ENCODE data around the gene ZNF335.

The ZNF335 gene

DNA sequence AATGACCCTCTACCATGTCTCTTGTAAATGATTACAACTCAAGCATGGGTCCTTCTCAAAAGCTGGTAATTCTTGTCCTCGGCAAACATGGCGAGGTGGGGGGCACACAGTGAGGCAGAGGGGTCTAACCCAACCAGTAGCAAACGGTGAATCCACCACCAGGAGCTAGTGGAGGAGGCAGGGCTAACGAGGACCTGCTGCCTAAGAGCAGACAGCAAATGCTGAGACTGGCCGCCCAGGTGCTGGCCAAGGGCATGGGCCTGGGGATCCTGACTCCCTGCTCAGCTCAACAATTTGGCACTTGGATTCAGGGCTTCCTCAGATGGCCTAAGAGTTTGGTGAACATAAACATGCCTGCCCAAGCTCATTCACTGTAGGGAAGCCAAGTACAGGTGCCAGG is 19.1 kb downstream of the ZNF335 start:
- DNase-seq (ENCODE audit: low read depth in 2 of 2) = no peak

DNA sequence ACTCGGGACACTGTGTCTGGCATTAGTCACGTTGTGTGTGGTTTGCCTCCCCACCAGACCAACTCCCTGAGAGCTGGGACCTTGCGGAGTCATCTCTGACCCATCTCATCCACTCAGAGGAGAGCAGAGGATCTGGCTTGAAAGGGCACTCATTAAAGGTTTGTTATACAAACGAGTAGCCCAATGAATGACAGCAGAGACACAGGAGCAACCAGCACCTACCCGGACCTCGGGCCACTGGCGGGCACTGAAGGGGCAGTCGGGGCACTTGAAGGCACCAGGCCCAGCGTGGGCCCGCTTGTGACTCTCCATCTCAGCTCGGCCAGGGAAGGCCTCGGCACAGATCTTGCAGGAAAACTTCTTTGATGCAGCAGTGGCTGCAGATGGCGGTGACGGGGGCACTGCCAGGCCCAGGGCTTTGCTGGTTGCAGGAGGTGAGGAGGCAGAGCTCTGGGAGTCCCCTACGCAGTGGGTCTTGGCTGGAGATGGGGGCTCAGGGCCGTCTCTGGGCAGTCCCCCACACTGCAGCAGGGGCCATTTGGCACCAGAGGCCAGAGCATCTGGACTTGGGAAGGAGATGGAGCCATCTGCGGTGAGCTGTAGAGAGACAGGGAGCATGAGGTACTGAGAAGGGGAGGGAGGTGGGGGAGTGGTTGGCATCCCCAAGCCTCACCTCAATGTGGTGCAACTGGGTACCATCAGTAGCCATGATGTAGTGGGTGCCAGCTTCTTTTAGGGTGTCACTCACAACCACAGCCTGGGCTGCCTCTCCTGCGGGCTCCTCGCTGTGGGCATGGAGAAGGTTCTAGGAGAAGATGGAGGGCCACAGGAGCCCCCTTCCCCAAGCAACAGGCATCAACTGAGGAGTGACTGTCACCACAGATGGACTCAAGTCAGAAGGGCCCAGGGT is 19.8 kb downstream of the ZNF335 start:
- DNase-seq (ENCODE audit: low read depth in 2 of 2) = no peak

DNA sequence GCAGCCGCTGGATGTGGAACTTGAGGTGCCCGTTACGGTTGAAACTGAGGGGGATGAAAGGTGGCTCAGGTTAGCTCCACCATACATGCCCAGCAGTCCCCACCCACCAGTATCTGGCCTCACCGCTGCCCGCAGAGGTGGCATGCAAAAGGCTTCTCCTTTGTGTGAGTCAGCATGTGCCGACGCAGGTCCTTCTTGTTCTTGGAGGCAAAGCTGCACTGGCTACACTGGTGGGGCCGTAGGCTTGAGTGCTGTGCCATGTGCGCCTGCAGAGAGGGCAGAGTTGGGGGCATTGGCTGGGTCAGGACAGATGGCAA is 21.7 kb downstream of the ZNF335 start:
- DNase-seq (ENCODE audit: low read depth in 2 of 2) = no peak

DNA sequence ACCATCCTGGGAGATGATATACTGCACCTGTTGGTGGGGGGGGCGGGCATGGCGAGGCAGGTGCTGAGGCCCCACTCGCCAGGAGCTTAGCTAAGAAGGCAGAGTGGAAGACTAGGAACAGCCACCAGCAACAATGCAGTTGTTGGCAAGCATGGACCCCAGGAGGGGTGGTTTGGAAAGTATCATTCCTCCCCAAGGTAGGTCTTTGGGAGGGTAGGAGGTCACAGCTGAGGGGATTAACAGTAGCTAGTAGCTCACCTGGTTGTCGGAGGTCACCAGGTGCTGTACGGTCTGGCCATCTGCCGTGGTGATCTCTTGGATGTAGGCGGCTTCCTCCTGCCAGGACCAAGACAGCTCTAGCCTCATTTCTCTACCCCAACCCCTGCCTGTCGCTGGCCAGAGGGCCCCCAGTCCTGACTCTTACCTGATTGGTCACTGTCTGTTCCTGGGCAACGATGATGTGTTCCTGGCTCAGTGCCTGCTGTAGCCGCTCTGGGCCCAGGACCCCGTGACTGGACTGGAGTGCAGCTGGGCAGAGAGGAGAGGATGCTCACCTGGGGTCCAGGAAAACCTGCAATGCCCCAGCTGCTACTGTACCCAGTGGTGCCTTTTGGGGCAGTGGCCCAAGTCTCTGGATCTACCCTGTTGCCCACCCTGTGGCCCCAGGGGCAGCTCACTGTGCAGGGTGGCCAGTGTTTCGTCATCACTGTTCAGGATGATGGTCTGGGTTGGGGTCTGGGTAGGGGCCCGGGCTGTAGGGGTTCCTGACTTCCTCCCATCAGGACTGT is 22.3 kb downstream of the ZNF335 start:
- DNase-seq (ENCODE audit: low read depth in 2 of 2) = no peak

DNA sequence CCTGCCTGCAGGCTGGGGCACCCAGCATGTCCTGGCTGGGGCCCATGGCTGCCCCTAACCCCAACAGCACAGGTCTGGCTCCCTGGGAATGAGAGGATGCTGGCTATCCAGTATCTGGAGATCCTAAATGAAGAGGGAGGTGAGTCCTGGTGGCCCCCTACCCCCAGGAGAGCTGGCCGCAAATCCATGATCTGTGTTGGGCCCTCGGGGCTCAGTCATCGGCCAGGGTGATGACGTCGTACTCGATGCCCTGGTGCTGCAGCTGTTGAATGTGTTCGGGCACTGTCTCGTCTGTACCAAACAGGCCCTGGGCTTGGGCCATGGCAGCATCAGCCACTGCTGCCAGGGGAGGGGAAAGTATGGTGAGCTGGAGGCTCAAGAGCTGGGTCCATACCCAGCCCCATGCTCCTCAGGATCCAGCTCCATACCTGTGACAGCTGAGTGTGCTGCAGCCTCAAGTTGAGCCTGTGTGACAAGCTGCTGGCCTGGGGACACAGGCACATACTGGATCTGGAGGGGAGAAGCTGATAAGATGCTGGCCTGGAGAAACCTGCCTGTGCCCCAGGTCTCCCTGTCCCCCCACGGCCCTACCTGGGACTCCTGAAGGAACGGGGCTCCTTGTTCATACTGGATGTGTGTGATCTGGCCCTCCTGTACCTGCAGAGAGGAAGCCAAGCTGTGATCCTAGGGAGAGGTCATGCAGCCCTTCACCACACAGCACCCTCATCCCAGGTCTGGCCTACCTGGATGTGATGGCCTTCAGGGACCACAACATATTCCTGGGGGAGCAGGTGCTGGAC is 23.1 kb downstream of the ZNF335 start:
- DNase-seq (ENCODE audit: low read depth in 2 of 2) = no peak

DNA sequence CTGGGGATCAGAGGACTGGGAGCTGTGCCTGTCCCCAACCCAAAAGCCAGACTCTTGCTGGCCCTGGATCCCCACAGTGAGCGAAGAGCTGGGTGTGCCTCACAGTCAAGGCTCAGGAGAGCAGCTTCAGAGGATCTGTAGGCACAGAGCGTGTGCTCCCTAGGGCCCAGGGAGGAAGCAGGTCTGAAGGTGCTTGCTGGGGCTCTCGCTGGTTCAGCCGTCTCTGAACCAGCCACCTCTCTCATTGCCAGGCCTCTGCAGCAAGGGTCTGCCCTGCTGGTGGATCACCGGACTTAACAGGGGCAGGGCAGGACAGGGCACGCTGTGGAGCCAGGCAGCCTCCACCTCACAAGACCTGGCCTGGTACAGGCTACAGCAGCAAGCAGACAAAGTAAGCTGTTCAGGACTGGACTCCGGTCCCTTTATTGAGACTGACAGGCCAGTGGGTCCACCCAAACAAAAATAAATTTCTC is 23.7 kb downstream of the ZNF335 start:
- DNase-seq (ENCODE audit: low read depth in 2 of 2) = no peak

DNA sequence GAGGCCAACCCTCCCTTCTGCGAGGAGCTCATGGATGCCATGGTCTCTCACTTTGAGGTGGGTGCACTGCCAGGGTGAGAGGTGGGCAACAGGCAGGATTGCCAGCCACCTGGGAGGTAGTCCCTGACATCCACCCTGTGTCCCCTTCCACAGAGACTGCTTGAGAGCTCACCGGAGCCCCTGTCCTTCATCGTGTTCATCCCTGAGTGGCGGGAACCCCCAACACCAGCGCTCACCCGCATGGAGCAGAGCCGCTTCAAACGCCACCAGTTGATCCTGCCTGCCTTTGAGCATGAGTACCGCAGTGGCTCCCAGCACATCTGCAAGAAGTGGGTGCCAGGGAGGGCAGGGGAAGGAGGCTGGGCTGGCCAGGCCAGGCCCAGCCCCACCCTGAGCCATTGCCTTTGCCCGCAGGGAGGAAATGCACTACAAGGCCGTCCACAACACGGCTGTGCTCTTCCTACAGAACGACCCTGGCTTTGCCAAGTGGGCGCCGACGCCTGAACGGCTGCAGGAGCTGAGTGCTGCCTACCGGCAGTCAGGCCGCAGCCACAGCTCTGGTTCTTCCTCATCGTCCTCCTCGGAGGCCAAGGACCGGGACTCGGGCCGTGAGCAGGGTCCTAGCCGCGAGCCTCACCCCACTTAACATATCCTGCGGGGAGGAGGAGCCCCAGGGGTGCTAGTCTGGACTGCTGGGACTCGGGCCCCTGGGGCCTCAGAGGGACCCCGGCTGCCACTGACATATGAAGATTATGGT is 24.7 kb downstream of the ZNF335 start:
- no peak for DNase-seq (ENCODE audit: low read depth in 2 of 2)

DNA sequence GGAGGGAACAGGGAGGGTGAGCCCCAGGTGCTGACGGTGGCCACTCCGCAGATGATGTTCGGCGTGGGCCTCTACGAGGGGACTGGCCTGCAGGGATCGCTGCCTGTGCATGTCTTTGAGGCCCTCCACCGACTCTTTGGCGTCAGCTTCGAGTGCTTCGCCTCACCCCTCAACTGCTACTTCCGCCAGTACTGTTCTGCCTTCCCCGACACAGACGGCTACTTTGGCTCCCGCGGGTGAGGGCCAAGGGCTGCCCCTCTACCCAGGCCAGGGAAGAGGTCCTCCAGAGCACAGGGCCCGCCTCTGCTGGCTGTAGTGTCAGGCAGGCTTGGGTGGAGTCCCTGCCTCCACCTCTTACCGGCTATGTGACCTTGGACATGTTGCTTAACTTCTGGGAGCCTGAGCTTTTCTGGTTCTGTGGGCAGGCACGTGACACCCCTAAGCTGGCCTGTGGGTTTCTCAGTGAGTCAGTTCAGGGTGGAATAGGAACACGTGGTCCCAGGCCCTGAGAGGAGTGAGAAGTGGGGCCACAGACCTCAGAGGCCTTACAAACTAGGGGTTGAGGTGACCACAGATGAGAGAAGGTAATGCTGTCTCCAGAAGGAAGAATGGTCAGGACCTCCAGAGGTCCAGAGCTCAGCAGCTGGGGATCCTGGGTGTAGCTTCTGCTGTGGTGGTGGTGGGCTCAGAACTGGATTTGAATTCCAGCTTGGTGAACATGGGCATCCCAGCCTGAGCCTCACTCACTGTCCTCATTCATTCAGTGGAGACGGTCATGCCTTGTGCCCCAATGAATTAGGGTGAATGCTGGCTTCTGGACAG is 25.6 kb downstream of the ZNF335 start:
- DNase-seq (ENCODE audit: low read depth in 2 of 2) = peak; percentile 42 to 66

DNA sequence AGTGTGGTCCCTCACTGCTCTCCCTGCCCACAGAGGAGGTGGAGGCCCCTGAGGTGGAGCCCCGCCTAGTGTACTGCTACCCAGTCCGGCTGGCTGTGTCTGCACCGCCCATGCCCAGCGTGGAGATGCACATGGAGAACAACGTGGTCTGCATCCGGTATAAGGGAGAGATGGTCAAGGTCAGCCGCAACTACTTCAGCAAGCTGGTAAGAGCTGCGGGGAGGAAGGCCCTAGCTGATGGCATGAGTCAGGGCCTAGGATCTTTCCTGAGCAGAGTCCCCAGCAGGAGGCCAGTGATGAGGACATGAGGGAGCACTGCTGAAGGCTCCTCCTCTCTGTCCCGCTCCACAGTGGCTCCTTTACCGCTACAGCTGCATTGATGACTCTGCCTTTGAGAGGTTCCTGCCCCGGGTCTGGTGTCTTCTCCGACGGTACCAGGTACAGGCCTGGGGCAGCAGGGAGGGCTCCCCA is 26.3 kb downstream of the ZNF335 start:
- DNase-seq (ENCODE audit: low read depth in 2 of 2) = no peak

DNA sequence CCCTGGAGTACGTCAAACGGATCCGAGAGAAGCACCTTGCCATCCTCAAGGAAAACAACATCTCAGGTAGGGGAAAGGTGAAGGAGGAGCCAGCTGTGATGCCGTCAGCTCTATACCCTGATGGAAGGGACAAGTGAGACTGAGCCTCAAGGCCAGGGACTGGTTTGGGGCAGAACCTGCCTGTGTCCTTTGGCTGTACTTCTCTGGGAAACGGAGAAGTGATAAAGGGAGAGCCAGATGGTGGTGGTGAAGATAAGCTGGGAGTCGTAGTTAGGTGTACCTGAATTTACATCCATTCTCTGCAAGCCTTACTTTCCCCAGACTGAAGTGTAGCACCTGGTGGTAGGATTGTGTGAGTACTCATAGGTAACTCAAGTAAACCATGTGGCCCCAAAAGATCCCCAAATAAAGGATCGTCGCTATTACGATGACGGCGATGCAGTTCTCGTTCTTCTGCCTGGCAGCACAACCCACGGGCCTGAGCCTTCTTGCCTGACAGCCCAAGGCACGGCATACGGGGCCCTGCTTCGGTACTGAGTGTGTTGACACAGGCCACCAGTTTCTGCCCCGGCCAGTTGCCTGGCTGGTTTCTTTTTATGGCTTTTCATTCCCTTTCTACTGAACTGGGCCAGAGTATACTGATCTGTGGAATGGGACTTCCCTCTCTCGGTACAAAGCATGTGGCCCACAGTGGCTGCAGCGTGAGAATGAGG is 26.9 kb downstream of the ZNF335 start:
- DNase-seq (ENCODE audit: low read depth in 2 of 2) = no peak

DNA sequence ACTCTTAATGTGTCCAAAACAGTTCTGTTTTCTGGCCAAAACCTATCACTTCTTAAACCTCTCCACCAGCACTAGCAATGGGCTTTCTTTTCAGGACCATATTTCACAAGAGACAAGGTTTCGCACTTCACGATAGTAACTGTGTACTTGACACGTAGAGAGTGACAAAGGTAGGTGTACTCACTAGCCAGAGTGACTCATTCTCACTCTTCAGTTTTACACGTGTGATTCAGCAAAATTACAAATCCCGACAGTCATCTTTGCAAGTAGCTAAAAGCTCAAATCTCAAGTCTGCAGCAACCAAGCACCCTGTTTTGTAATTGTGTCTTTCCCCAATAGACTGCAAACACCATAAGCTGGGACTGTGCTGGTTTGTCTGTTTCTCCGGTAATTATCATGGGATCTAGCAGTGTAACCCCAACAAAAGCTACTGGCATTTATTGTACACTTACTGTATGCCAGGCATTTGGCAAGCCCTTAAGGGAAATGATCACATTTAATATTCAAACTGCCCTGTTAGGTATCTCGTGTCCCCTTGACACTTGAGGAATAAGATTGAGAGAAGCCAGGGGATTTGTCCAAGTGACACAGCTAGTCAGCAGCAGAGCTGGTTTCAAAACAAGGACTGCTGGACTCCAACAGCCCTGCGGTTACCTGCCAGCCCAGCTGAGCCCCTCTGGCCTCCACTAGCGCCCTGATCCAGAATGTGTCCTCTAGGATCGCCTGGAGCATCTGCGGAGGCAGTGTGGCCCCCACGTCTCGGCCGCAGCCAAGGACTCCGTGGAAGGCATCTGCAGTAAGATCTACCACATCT is 27.6 kb downstream of the ZNF335 start:
- DNase-seq (ENCODE audit: low read depth in 2 of 2) = no peak

DNA sequence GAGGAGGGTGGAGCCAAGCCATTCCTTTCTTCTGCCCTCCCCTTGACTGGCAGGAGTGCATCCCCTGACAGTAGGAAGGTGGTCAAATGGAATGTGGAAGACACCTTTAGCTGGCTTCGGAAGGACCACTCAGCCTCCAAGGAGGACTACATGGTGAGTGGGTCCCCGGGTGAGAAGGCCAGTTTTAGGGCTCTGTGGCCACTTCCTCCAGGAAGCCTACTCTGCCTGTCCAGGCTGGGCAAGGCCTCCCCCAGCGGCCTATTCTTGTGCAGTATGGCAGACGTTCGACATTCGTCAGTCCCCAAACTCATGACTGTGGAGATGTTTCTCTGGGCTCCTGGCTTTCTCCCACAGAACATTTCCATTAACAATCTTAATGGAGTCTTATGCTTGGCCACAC is 28.4 kb downstream of the ZNF335 start:
- no peak for DNase-seq (ENCODE audit: low read depth in 2 of 2)

DNA sequence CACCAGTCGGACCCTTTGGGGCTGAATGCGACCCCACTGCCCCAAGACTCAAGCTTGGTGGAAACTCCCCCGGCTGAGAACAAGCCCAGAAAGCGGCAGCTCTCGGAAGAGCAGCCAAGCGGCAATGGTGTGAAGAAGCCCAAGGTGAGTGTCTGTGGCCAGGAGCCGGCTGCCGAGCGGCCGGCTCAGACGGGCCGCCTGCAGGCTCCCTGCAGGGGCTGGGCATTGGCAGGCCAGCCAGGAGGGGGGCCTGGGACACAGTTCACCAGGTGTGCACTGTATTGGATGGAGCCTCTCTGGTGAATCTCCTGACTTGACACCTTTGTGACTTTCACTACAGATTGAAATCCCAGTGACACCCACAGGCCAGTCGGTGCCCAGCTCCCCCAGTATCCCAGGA is 31.5 kb downstream of the ZNF335 start:
- no peak for DNase-seq (ENCODE audit: low read depth in 2 of 2)

DNA sequence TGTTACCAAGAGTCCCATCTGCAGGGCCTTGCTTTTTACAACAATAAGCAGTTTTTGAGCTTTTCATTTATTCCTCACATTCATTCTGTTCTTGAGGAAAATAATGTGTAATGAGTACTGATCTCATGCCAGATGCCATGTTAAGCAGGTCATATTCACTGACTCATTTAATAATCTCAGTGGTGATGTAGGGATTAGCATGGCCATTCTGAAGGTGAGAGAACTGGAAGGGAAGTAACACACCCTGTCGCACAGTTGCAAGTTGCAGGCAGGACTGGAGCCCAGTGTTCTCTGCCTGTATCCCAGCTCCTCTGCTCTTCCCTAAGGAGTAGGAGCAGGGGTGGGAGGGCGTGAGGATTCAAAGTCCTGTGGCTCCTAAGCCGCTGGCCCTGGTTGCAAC is 31.9 kb downstream of the ZNF335 start:
- no peak for DNase-seq (ENCODE audit: low read depth in 2 of 2)

DNA sequence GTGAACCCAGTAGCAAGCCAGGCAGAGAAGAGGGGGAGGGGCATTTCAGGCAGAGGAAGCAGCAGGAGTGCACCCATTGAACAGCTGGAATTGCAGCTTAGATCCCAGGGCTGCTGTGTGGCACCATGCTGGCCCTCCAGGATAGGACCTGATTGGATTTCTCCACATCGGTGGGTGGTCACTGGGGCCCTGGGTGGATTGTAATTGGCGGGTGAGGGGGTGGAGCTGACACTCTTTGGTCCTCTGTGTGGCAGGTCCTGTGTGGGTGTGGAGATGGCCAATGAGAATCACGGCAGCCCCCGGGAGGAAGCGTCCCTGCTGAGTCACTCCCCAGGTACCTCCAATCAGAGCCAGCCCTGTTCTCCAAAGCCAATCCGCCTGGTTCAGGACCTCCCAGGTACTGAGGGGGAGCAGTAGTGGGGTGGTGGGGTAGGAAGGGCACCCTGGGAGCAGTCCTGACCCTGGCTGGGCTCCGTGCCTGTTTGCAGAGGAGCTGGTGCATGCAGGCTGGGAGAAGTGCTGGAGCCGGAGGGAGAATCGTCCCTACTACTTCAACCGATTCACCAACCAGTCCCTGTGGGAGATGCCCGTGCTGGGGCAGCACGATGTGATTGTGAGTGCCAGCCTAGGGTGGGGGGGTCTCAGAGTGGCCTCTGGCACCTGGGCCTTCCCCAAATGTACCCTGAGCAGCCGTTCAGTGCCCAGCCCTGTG is 33.1 kb downstream of the ZNF335 start:
- DNase-seq (ENCODE audit: low read depth in 2 of 2) = no peak

DNA sequence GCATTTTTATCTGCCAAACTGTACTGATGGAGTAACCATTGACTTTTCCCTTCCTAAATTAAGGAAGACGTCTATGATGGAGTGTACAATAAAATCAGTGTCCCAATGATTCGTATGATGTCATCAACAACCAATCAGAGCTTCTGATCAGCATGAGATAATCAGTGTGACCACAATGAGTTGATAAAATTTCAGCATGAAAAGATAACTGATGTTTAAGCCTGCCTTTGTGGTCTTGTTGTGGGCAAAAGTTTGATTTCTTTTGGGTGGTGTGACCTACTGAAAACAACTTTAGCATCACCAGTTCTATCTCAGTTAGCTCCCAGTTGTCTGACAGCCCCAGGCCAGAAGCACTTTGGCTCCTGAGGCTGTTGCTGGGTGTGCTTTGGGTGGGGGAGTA is 34.2 kb downstream of the ZNF335 start:
- DNase-seq (ENCODE audit: low read depth in 2 of 2) = no peak

DNA sequence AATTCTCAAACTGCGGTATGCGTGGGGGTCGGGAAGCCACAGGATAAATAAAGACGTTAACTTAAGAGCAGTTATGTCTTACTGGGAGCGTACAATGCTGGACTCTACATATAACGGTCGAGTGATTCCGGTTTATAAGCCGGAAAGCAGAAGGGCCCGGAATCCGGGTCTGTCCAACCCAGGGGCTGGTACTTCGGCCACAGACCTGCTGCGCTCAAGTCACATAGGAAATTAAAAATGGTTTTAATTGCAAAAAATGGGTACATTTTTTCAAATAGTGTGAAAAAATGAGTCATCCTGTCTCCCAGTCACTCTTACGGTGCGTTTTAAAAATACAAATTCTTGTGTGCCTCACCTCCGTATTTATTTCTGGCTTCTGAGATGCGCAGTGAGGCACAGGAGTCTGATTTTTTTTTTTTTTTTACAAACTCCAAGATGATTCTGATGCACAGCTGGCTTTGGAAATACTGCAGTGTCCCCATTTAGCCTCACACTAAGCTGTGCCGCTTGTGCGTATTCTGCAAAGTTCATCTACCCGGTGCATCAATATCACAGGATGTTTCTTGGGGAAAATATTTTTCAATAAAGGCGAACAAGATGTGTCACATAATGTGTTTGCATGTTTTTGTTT is 36.5 kb downstream of the ZNF335 start:
- DNase-seq (ENCODE audit: low read depth in 2 of 2) = no peak
